HepG2 (cell line): Measurements from ENCODE around the gene TMEM223. TPM values are rescaled to one million over a fixed set of nuclear protein-coding genes. Genes with fewer than 3 reads are reported as not detected.

Experiments
- GABPB1 ChIP-seq: IDR thresholded peaks from 2 replicates; pipeline ENCODE4 v1.6.1; 2016; ENCODE audit warnings: mild to moderate bottlenecking, missing genetic modification reagents, moderate library complexity, missing compliant biosample characterization
- GMEB1 ChIP-seq: sonication (generic); formaldehyde crosslinking; IDR thresholded peaks from 2 replicates; pipeline ENCODE4 v1.5.1; 2020; ENCODE audit warnings: missing genetic modification reagents, mild to moderate bottlenecking, borderline replicate concordance
- HDAC2 ChIP-seq: sonication (generic); formaldehyde crosslinking; IDR thresholded peaks from 2 replicates; pipeline ENCODE4 v1.4.0; 2020; ENCODE audit warnings: missing genetic modification reagents
- HDAC6 ChIP-seq: fragments of 200-600 bp; sonication (generic); IDR thresholded peaks from 2 replicates; pipeline ENCODE4 v1.7.0; 2017; ENCODE audit warnings: mild to moderate bottlenecking, antibody characterized with exemption, low read length, low read depth
- NFE2L2 ChIP-seq: fragments of 150-350 bp; IDR thresholded peaks from 2 replicates; pipeline ENCODE4 v1.6.1; 2014; ENCODE audit warnings: low read length
- NR1H2 ChIP-seq: sonication (generic); formaldehyde crosslinking; IDR thresholded peaks from 2 replicates; pipeline ENCODE4 v1.8.1; 2022; ENCODE audit warnings: low read depth, missing genetic modification reagents, borderline replicate concordance
- PAF1 ChIP-seq: IDR thresholded peaks from 2 replicates; pipeline ENCODE4 v1.6.1; 2016; ENCODE audit warnings: missing genetic modification reagents, missing compliant biosample characterization
- POGZ ChIP-seq: sonication (generic); formaldehyde crosslinking; IDR thresholded peaks from 2 replicates; pipeline ENCODE4 v1.4.0; 2020; ENCODE audit warnings: mild to moderate bottlenecking, missing genetic modification reagents
- RBAK ChIP-seq: sonication (generic); formaldehyde crosslinking; IDR thresholded peaks from 2 replicates; pipeline ENCODE4 v1.5.1; 2020; ENCODE audit warnings: mild to moderate bottlenecking, missing genetic modification reagents
- SP5 ChIP-seq: IDR thresholded peaks from 2 replicates; pipeline ENCODE4 v1.6.1; 2016; ENCODE audit warnings: low read depth, borderline replicate concordance
- XRCC5 ChIP-seq: fragments of 200-400 bp; formaldehyde crosslinking; optimal IDR thresholded peaks from 2 replicates; pipeline ENCODE3; 2017; ENCODE audit warnings: mild to moderate bottlenecking, low read length
- ZFP1 ChIP-seq: IDR thresholded peaks from 2 replicates; pipeline ENCODE4 v1.6.1; 2016
- ZNF10 ChIP-seq: sonication (generic); formaldehyde crosslinking; IDR thresholded peaks from 2 replicates; pipeline ENCODE4 v1.4.0; 2020; ENCODE audit warnings: mild to moderate bottlenecking, low read depth, missing genetic modification reagents, borderline replicate concordance
- ZNF572 ChIP-seq: sonication (generic); formaldehyde crosslinking; IDR thresholded peaks from 2 replicates; pipeline ENCODE4 v1.5.1; 2020; ENCODE audit warnings: mild to moderate bottlenecking, missing genetic modification reagents
- ZNF740 ChIP-seq: sonication (generic); formaldehyde crosslinking; IDR thresholded peaks from 2 replicates; pipeline ENCODE4 v1.4.0; 2020; ENCODE audit warnings: missing genetic modification reagents
- ZNF747 ChIP-seq: sonication (generic); formaldehyde crosslinking; IDR thresholded peaks from 2 replicates; pipeline ENCODE4 v1.8.1; 2023; ENCODE audit warnings: missing genetic modification reagents, mild to moderate bottlenecking, borderline replicate concordance
- ZNF772 ChIP-seq: sonication (generic); formaldehyde crosslinking; IDR thresholded peaks from 2 replicates; pipeline ENCODE4 v1.5.0; 2020; ENCODE audit warnings: mild to moderate bottlenecking, missing genetic modification reagents
- ZSCAN30 ChIP-seq: sonication (generic); formaldehyde crosslinking; IDR thresholded peaks from 2 replicates; pipeline ENCODE4 v1.5.0; 2020; ENCODE audit warnings: mild to moderate bottlenecking, missing genetic modification reagents
- polyA plus RNA-seq, 8 experiments: library from polyadenylated mRNA; depleted of rRNA in 3 of 8; stranded (reverse) in 7 of 8; unstranded in 1 of 8; fragments of >200 nt; fragmentation: Illumina TruSeq in 4 of 8; extraction: Trizol in 4 of 8; gene quantifications; 2 replicates each; pipeline versions ENCODE4 v1.2.1 to v1.2.3, GENCODE V29; 2011 to 2016; ENCODE audit warnings: low read depth in 4 of 8, missing spikeins in 1 of 8, mixed read lengths in 1 of 8; ENCODE audit not compliant: insufficient read depth in 1 of 8
- total RNA-seq, 5 experiments: library from RNA; depleted of rRNA; stranded (reverse); fragments of >200 nt; fragmentation: Illumina TruSeq; extraction: Trizol; gene quantifications; 2 replicates each; pipeline ENCODE4 v1.2.3, GENCODE V29; 2016; ENCODE audit warnings: low read depth in 1 of 5
- TF ChIP-seq, protein P1 (sequence below): sonication (generic); formaldehyde crosslinking; IDR thresholded peaks from 2 replicates; pipeline ENCODE4 v1.4.0; 2020; ENCODE audit warnings: missing genetic modification reagents
- TF ChIP-seq, protein P2 (sequence below): IDR thresholded peaks from 2 replicates; pipeline ENCODE4 v1.6.1; 2016
- TF ChIP-seq, protein P3 (sequence below): sonication (generic); formaldehyde crosslinking; IDR thresholded peaks from 2 replicates; pipeline ENCODE4 v1.5.0; 2020; ENCODE audit warnings: mild to moderate bottlenecking, missing genetic modification reagents

The TMEM223 gene
- total and polyA plus RNA-seq, 2 of the 13 experiments (the other 11 are each of a cell fraction or from before 2014, with no cell fraction given): 19.5 to 24.9 TPM

DNA sequence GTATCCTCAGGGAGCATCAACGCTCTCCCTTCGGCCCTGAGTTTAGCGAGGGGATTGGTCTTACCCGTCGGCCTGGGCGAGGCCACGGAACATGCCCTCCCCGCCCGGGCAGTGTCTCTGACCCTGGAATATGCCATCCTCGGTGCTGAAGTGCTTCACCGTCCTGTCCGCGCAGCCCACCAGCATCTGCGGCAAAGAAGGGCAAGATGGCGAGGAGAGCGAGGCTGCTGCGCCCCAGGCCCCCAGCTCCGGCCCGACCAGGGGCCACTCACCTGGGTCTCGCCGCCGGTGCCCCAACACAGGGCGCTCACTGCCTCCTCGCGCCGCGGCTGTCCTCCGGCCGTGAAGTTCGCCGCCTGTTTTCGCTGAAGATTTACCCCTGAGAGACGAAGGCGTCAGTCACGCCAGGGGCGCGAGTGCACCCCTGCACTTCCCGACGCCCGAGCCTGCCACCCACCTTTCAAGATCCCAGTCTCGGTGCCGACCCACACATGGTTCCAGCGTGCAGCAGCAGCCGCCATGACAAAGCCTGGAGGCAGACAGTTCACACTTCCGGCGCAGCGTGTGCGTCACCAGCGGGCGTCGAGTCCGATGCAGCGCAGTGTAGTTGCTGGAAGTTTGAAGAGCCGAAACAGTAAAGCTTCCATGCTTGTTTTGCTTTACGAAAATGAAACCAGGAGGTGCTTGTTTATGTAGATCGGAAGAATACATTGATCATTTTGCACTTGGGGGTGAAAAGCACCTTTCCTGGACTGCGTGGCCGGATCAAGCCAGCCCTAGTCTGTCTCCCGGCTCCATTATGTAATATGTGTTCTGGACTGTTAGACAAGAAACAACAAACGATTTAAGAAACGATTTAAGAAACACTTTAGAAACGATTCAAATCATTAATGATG is 47.5 kb upstream of the TMEM223 start, which contains the start of gene WDR74 (continued):
- TF ChIP-seq HDAC6 (no peak), PAF1 (CRISPR knock-in tag) (no peak), POGZ (CRISPR knock-in tag) (peak; percentile 87), ZNF10 (no peak), ZNF572 (peak; percentile 48; the same call in 1 of the 2 replicates), ZNF740 (CRISPR knock-in tag) (no peak), GABPB1 (CRISPR knock-in tag) (peak; percentile 100), NFE2L2 (no peak), SP5 (CRISPR knock-in tag) (no peak), ZFP1 (CRISPR knock-in tag) (no peak; the same call in 1 of the 2 replicates), RBAK (no peak), XRCC5 (peak; percentile 54), HDAC2 (CRISPR knock-in tag) (peak; percentile 94), GMEB1 (peak; percentile 82), NR1H2 (0 out of 2 replicates have a peak, but pooled peaks have one; percentile 72), ZNF747 (0 out of 2 replicates have a peak, but pooled peaks have one; percentile 68), ZNF772 (CRISPR knock-in tag) (no peak), ZSCAN30 (CRISPR knock-in tag) (no peak)
- TF ChIP-seq, protein P1, sequence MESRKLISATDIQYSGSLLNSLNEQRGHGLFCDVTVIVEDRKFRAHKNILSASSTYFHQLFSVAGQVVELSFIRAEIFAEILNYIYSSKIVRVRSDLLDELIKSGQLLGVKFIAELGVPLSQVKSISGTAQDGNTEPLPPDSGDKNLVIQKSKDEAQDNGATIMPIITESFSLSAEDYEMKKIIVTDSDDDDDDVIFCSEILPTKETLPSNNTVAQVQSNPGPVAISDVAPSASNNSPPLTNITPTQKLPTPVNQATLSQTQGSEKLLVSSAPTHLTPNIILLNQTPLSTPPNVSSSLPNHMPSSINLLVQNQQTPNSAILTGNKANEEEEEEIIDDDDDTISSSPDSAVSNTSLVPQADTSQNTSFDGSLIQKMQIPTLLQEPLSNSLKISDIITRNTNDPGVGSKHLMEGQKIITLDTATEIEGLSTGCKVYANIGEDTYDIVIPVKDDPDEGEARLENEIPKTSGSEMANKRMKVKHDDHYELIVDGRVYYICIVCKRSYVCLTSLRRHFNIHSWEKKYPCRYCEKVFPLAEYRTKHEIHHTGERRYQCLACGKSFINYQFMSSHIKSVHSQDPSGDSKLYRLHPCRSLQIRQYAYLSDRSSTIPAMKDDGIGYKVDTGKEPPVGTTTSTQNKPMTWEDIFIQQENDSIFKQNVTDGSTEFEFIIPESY: no peak; the same call in 1 of the 2 replicates
- TF ChIP-seq, protein P2, sequence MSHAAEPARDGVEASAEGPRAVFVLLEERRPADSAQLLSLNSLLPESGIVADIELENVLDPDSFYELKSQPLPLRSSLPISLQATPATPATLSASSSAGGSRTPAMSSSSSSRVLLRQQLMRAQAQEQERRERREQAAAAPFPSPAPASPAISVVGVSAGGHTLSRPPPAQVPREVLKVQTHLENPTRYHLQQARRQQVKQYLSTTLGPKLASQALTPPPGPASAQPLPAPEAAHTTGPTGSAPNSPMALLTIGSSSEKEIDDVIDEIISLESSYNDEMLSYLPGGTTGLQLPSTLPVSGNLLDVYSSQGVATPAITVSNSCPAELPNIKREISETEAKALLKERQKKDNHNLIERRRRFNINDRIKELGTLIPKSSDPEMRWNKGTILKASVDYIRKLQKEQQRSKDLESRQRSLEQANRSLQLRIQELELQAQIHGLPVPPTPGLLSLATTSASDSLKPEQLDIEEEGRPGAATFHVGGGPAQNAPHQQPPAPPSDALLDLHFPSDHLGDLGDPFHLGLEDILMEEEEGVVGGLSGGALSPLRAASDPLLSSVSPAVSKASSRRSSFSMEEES: no peak
- TF ChIP-seq, protein P3, sequence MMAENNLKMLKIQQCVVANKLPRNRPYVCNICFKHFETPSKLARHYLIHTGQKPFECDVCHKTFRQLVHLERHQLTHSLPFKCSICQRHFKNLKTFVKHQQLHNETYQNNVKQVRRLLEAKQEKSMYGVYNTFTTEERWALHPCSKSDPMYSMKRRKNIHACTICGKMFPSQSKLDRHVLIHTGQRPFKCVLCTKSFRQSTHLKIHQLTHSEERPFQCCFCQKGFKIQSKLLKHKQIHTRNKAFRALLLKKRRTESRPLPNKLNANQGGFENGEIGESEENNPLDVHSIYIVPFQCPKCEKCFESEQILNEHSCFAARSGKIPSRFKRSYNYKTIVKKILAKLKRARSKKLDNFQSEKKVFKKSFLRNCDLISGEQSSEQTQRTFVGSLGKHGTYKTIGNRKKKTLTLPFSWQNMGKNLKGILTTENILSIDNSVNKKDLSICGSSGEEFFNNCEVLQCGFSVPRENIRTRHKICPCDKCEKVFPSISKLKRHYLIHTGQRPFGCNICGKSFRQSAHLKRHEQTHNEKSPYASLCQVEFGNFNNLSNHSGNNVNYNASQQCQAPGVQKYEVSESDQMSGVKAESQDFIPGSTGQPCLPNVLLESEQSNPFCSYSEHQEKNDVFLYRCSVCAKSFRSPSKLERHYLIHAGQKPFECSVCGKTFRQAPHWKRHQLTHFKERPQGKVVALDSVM (CRISPR knock-in tag): no peak
